Body of pancreas (tissue), 4 donors: ENCODE results near the gene SCMH1. TPM values are rescaled to one million over a fixed set of nuclear protein-coding genes. Genes with fewer than 3 reads are reported as not detected.

Source experiments
- ATAC-seq: fragments of 150-250 bp; one replicate; pipeline ENCODE4 v1.9.1; 2016
- DNase-seq, 4 donors: peaks; one replicate each; pipeline ENCODE4 v3.0.0-alpha.2; 2019
- H3K27ac ChIP-seq, 4 donors: fragments of 200-600 bp; sonication (generic); 1 replicate in 3 of 4; 2 replicates in 1 of 4; pipeline versions ENCODE4 v1.5.1 to v1.6.1; 2016 to 2019; ENCODE audit warnings: mild to moderate bottlenecking in 1 of 4, mixed read lengths in 1 of 4, moderate library complexity in 1 of 4
- H3K27me3 ChIP-seq, 2 donors: fragments of 200-600 bp; sonication (generic); one replicate each; pipeline ENCODE4 v1.6.0; 2016; ENCODE audit warnings: mild to moderate bottlenecking in 1 of 2
- H3K36me3 ChIP-seq, 2 donors: fragments of 200-600 bp; sonication (generic); replicated peaks in 1 of 2; 2 replicates each; pipeline ENCODE4 v1.5.1; 2016; ENCODE audit warnings: low read depth in 2 of 2; ENCODE audit not compliant: insufficient read depth in 1 of 2
- H3K4me1 ChIP-seq: fragments of 200-600 bp; sonication (generic); one replicate; pipeline ENCODE4 v1.6.0; 2016
- H3K4me3 ChIP-seq, 2 donors: fragments of 200-600 bp; sonication (generic); 1 replicate in 1 of 2; 2 replicates in 1 of 2; pipeline ENCODE4 v1.5.1; 2016 to 2019
- H3K9me3 ChIP-seq, 3 donors: fragments of 200-600 bp; sonication (generic); 1 replicate in 2 of 3; 2 replicates in 1 of 3; pipeline ENCODE4 v1.5.1; 2016
- POLR2A ChIP-seq, 3 donors: fragments of 450-650 bp; IDR thresholded peaks; one replicate each; pipeline ENCODE4 v1.6.1; 2016; ENCODE audit warnings: antibody characterized with exemption in 3 of 3, mild to moderate bottlenecking in 2 of 3
- WGBS, 2 donors: methylation state at CpG; one replicate each; pipeline ENCODE4 v1.1.5; 2017; 5-methylcytosine and 5-hydroxymethylcytosine counted together
- intact Hi-C: fragments of 100-400 bp; cut with DNase I; formaldehyde crosslinking; loops from one replicate; pipeline ENCODE4 v1.15.1; 2023
- total RNA-seq, 2 donors: library from RNA; depleted of rRNA; stranded (reverse); fragments of >200 nt; gene quantifications; one replicate each; pipeline ENCODE4 v1.1.0, GENCODE V29; 2016
- TF ChIP-seq, protein P1 (sequence below), 7 experiments: fragments of 450-650 bp in 4 of 7; fragments of 200-600 bp in 3 of 7; sonication (generic) in 3 of 7; IDR thresholded peaks; one replicate each; pipeline ENCODE4 v1.5.1; 2016 to 2019; ENCODE audit warnings: antibody characterized with exemption in 7 of 7

Gene SCMH1
- total RNA-seq, 2 donors from 2014 or later, result 25.4 to 33.3 TPM

DNA sequence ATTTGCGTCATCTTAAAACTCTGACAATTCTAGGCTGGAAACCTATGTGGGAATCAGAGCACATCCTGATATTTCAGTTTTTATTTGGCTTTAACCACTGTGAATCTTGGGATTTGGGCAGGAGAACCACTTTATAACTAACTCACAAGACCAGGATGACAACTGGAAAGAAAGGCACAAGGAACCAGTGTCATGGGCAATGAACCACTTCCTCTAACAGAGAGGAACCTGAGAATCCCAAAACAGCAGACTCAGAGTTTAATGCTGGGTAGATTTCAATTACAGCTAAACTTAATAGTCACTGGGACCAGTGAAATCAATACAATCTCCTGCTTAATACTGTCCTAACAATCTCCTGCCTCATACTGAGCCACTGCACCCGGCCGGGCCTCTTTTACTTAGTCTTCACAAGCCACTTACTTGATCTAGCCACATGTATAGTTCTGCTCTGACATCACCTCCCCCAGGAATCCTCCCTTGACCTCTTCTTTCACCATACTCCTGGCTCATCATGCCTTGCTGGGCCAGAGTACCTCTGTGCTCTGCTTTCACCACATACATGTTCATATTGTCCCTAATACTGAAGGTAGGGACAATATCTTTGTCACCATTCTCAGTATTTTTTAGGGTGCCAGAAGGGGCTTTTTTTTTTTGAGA, 200.4 kb downstream of the SCMH1 start:
- intact Hi-C loops, result no loop called here
- H3K27ac ChIP-seq, result no peak overlapping the region
- ATAC-seq, result no peak
- WGBS, 2 donors, result 95 to 96% methylated on average over 3 of the region's 3 CpGs
- no peak for DNase-seq
- no peaks in the 10 kb centered on the region for H3K27me3 ChIP-seq
- H3K36me3 ChIP-seq, result peaks cover 0 to 9% of the 10 kb centered on the region in 2 donors
- TF ChIP-seq POLR2A (IDR thresholded peaks at IDR 0.05), result no peak
- TF ChIP-seq, protein P1, sequence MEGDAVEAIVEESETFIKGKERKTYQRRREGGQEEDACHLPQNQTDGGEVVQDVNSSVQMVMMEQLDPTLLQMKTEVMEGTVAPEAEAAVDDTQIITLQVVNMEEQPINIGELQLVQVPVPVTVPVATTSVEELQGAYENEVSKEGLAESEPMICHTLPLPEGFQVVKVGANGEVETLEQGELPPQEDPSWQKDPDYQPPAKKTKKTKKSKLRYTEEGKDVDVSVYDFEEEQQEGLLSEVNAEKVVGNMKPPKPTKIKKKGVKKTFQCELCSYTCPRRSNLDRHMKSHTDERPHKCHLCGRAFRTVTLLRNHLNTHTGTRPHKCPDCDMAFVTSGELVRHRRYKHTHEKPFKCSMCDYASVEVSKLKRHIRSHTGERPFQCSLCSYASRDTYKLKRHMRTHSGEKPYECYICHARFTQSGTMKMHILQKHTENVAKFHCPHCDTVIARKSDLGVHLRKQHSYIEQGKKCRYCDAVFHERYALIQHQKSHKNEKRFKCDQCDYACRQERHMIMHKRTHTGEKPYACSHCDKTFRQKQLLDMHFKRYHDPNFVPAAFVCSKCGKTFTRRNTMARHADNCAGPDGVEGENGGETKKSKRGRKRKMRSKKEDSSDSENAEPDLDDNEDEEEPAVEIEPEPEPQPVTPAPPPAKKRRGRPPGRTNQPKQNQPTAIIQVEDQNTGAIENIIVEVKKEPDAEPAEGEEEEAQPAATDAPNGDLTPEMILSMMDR (IDR thresholded peaks at IDR 0.05), result no peak
- no peak overlapping the region for H3K4me3 ChIP-seq
- H3K9me3 ChIP-seq, result no peaks in the 10 kb centered on the region
- H3K4me1 ChIP-seq, result peaks cover 25% of the 10 kb centered on the region

DNA sequence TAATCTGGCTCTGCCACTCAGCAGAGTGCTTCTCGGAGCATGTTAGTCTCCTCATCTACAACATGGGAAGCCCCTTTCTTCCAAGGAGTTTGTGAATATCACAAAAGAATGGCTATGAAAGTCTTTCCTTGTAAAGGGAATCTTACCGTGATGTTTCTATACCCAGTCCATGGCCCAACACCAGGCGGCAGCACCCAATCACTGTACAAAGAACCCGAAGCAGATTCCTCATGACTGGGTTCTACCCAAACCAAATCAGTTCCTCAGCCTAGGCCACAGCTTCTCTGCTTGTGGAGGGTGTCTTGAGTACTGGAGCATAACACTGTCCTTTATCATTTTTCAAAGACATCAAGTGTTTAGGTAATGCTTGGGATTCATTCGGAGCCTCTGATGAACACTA, 204.0 kb downstream of the SCMH1 start:
- H3K36me3 ChIP-seq, result peaks cover 0 to 10% of the 10 kb centered on the region in 2 donors

DNA sequence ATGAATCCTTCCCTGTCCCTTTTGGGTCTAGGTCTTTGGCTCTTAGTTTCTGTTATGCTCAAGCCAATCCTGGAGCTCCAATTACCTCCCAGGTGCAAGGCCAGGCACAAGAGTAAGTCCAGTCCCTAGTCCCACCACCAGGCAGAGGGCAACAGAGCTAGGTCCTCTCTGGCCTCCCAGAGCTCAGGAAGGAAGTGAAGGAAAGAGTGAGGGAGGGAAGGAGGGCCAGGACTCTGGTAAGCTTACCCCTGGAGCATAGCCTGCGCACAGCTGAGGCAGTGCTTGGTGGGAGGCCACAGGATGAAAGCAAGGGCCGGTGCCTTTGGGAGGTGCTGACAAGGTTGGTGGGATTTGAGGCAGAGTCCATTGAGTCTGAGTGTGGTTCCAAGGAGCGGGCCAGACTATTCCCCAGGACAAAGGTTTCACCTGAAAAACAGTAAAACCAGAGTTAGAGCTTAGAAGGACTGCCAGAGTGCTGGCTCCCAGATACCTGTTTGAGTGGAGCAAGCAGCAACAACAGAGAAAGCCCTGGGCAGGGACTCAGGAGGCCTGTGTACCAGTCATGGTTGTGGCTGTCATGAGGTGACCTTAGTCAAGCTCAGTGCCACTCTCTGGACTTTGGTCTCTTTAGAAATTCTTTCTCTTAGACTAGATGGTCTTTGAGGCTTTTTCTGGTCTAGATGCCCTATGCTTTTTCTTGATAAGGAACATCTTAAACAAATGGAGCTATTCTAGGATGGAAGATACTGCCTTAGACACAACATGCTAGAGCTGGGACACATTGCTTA, 204.8 kb downstream of the SCMH1 start:
- Histone ChIP-seq H3K27me3 (no peaks in the 10 kb centered on the region), H3K27ac (no peak overlapping the region), H3K9me3 (no peaks in the 10 kb centered on the region), H3K36me3 (peaks cover 0 to 11% of the 10 kb centered on the region in 2 donors), H3K4me1 (no peaks in the 10 kb centered on the region), H3K4me3 (no peak overlapping the region)
- 96 to 100% methylated on average over 2 to 3 of the region's 3 CpGs for WGBS, 2 donors
- TF ChIP-seq, protein P1 (IDR thresholded peaks at IDR 0.05), result no peak
- no peak for TF ChIP-seq POLR2A (IDR thresholded peaks at IDR 0.05)
- ATAC-seq (no peak), DNase-seq (no peak)
- intact Hi-C loops, result no loop called here

More for the DNA sequence above, 204.0 kb downstream of the SCMH1 start:
- Histone ChIP-seq H3K4me1 (no peaks in the 10 kb centered on the region), H3K4me3 (no peak overlapping the region), H3K27ac (no peak overlapping the region), H3K9me3 (no peaks in the 10 kb centered on the region), H3K27me3 (no peaks in the 10 kb centered on the region)
- ATAC-seq (no peak), DNase-seq (no peak)
- intact Hi-C loops, result no loop called here
- TF ChIP-seq, protein P1 (IDR thresholded peaks at IDR 0.05), result no peak
- TF ChIP-seq POLR2A (IDR thresholded peaks at IDR 0.05), result no peak
- WGBS, 2 donors, result 93 to 94% methylated on average over 5 of the region's 5 CpGs

DNA sequence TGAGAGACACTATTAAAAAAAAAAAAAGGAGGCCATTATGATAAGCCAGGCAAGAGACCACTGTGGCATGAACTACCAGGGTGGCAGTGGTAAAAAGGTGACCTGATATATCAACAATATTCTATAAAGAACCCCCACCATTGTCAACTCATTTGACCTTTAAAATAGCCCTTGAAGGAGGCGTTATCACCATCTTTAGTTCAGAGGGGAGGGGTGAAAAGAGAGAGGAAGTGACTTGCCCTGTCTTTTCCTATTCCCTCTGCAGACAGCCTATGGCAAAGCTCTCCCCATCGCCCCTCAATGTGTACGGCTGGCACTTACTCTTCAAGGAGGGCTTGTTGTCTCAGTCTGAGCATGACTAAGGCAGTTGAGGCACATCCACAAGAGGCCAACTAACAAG, 208.8 kb downstream of the SCMH1 start:
- intact Hi-C loops, result no loop called here
- TF ChIP-seq, protein P1 (IDR thresholded peaks at IDR 0.05), result no peak
- no peak for TF ChIP-seq POLR2A (IDR thresholded peaks at IDR 0.05)
- Histone ChIP-seq H3K36me3 (peaks cover 0 to 11% of the 10 kb centered on the region in 2 donors), H3K4me3 (no peak overlapping the region), H3K27ac (no peak overlapping the region), H3K9me3 (no peaks in the 10 kb centered on the region), H3K27me3 (no peaks in the 10 kb centered on the region), H3K4me1 (peaks cover 3% of the 10 kb centered on the region)
- ATAC-seq (no peak), DNase-seq (no peak)
- WGBS, 2 donors, result 80 to 97% methylated on average over 1 to 3 of the region's 3 CpGs
